Gastroesophageal sphincter (tissue), 4 donors: ENCODE measurements around the gene DCST1. TPM values are rescaled to one million over a fixed set of nuclear protein-coding genes. Genes with fewer than 3 reads are reported as not detected.
A peak's percentile ranks its signal among the peaks of the same experiment; 100 is the strongest.

Experiments used
- ATAC-seq: fragments of 150-250 bp; one replicate; pipeline ENCODE4 v1.9.1; 2016; ENCODE audit warnings: mild to moderate bottlenecking, moderate library complexity
- H3K27ac ChIP-seq, 4 donors: fragments of 200-600 bp; sonication (generic) in 3 of 4; 1 replicate in 3 of 4; 2 replicates in 1 of 4; pipeline ENCODE4 v1.5.1; 2016 to 2019
- H3K27me3 ChIP-seq: fragments of 200-600 bp; sonication (generic); one replicate; pipeline ENCODE4 v1.5.1; 2019
- H3K36me3 ChIP-seq, 2 donors: fragments of 200-600 bp; sonication (generic); one replicate each; pipeline ENCODE4 v1.5.1; 2019; ENCODE audit warnings: control low read depth in 1 of 2
- H3K4me1 ChIP-seq, 3 donors: fragments of 200-600 bp; sonication (generic); 1 replicate in 2 of 3; 2 replicates in 1 of 3; pipeline ENCODE4 v1.5.1; 2016 to 2019; ENCODE audit warnings: control low read depth in 2 of 3
- H3K4me3 ChIP-seq, 2 donors: fragments of 200-600 bp; sonication (generic); one replicate each; pipeline ENCODE4 v1.5.1; 2019; ENCODE audit warnings: mild to moderate bottlenecking in 1 of 2, moderate library complexity in 1 of 2
- H3K9me3 ChIP-seq, 3 donors: fragments of 200-600 bp; sonication (generic); one replicate each; pipeline ENCODE4 v1.5.1; 2017 to 2019; ENCODE audit warnings: control low read depth in 2 of 3
- CTCF ChIP-seq, 4 experiments: fragments of 200-600 bp in 2 of 4; fragments of 450-650 bp in 2 of 4; sonication (generic) in 1 of 4; IDR thresholded peaks; one replicate each; pipeline ENCODE4 v1.5.1; 2017 to 2019; ENCODE audit warnings: antibody characterized with exemption in 4 of 4, mild to moderate bottlenecking in 2 of 4, moderate library complexity in 2 of 4
- EP300 ChIP-seq: sonication (generic); formaldehyde crosslinking; IDR thresholded peaks from one replicate; pipeline ENCODE4 v1.6.1; 2017; ENCODE audit warnings: antibody characterized with exemption, mild to moderate bottlenecking
- POLR2A ChIP-seq, 2 donors: fragments of 450-650 bp; IDR thresholded peaks; one replicate each; pipeline ENCODE4 v1.6.1; 2017; ENCODE audit warnings: antibody characterized with exemption in 2 of 2, mild to moderate bottlenecking in 2 of 2, moderate library complexity in 1 of 2
- POLR2AphosphoS5 ChIP-seq: sonication (generic); formaldehyde crosslinking; IDR thresholded peaks from one replicate; pipeline ENCODE4 v1.6.1; 2017; ENCODE audit warnings: antibody characterized with exemption
- WGBS, 2 donors: methylation state at CpG; one replicate each; pipeline ENCODE4 v1.1.5; 2018; ENCODE audit warnings: low coverage in 1 of 2; 5-methylcytosine and 5-hydroxymethylcytosine counted together
- total RNA-seq, 4 donors: library from RNA; depleted of rRNA; stranded (reverse); fragments of >200 nt; gene quantifications; one replicate each; pipeline ENCODE4 v1.1.0, GENCODE V29; 2016

Gene DCST1
- total RNA-seq, 4 donors from 2014 or later: not detected

DNA sequence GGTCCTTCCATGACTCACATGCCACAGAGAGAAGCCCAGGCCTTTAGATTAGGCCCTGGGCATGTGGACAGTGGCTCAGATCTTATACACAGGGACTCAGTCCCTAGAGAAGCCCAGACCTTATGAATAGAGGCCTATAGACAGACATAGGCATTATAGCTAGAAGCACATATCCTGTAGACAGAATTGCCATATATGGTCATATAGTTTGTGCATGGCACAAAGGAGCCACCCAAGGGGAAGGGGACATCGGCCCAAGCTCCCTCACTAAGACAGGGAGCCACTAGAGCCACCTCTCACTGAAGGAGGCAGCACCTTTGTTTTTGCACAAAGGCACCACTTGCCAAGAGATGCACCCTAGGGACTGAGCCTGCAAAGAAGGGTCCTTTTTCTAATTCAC, 42.7 kb downstream of the DCST1 start:
- Histone ChIP-seq H3K36me3 (no peaks in the 10 kb centered on the region), H3K27ac (no peak overlapping the region), H3K4me3 (no peak overlapping the region), H3K9me3 (no peaks in the 10 kb centered on the region), H3K4me1 (peaks cover 9 to 39% (median 30%) of the 10 kb centered on the region in 3 donors), H3K27me3 (peaks cover 28% of the 10 kb centered on the region)
- TF ChIP-seq POLR2A (IDR thresholded peaks at IDR 0.05) (no peak), CTCF (IDR thresholded peaks at IDR 0.05) (no peak), EP300 (no peak), POLR2AphosphoS5 (no peak)
- 17% methylated on average over 1 of the region's 1 CpG; no CpG with 5 or more reads in 1 of the 2 donors for WGBS, 2 donors
- ATAC-seq: no peak

DNA sequence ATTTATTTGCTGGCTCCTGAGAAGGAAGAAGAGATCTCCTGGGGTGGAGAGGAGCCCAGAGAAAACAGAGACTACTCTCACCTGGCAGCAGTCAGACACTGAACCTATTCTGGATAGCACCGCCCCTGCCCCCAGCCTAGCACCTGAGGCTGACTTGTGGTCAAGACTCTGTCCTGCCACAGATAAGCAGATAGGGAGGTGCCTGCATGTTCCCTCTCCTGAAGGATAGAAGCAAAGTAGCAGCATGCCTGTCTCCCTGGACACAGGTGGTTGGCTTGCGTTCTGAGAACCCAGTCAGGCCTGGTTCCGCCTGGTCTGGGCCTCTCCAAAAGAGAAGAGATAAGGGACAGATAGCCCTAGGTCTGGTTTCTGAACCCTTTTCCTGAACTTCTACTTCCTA, 43.7 kb downstream of the DCST1 start:
- TF ChIP-seq POLR2AphosphoS5 (no peak), EP300 (no peak), CTCF (IDR thresholded peaks at IDR 0.05) (no peak), POLR2A (IDR thresholded peaks at IDR 0.05) (no peak)
- no peaks in the 10 kb centered on the region for H3K9me3 ChIP-seq
- peaks cover 38% of the 10 kb centered on the region for H3K27me3 ChIP-seq
- 83% methylated on average over 2 of the region's 3 CpGs; no CpG with 5 or more reads in 1 of the 2 donors for WGBS, 2 donors
- no peak for ATAC-seq
- H3K4me1 ChIP-seq: peaks cover 11 to 43% (median 40%) of the 10 kb centered on the region in 3 donors
- H3K27ac ChIP-seq: no peak overlapping the region
- no peaks in the 10 kb centered on the region for H3K36me3 ChIP-seq
- no peak overlapping the region for H3K4me3 ChIP-seq

DNA sequence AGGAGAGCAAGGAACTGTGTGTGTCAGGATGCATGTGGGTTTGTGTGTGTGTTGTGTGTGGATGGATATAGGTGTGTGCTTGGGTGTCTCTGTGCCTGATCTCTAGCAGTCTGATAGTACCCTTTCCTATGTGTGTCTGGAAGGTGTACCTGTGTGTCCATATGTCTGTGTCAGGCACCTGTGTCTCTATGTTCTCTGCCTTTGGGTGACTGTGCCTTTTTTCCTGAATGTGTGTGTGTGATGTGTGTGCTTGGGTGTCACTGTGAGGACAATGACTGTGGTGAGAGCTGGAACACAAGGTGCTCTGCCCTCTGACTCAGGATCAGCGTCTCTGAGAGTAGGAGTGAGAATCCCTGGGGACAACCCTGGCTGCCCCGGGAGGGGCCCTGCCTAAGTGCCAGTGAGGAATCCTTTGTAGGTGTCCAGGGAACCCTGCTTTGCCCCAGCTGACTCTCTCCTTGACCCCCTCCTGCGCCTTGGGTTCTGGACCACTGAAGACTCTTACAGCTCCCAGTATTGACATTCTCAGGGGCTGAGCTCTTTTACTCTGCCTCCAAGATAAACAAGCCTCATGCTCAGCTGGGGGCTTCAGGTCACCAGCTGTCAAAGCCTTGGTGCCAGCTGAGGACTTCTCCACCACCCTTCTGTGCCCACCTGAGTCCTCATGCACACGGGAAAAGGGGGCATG, 44.3 kb downstream of the DCST1 start:
- 66% methylated on average over 4 of the region's 4 CpGs; no CpG with 5 or more reads in 1 of the 2 donors for WGBS, 2 donors
- Histone ChIP-seq H3K27ac (no peak overlapping the region), H3K4me3 (no peak overlapping the region), H3K27me3 (peaks cover 44% of the 10 kb centered on the region), H3K9me3 (no peaks in the 10 kb centered on the region), H3K36me3 (no peaks in the 10 kb centered on the region), H3K4me1 (peaks cover 11 to 49% (median 43%) of the 10 kb centered on the region in 3 donors)
- no peak for ATAC-seq
- TF ChIP-seq POLR2A (IDR thresholded peaks at IDR 0.05) (no peak), CTCF (IDR thresholded peaks at IDR 0.05) (no peak), POLR2AphosphoS5 (no peak), EP300 (no peak)

GRCh38 chr1:155078469-155079209, 45.0 kb downstream of the DCST1 start, which contains the start of gene EFNA3:
EFNA3 (plus strand) TSS chr1:155078837; CDS start chr1:155078942, 105 bp downstream.
- Histone ChIP-seq H3K27me3 (peaks cover 51% of the 10 kb centered on the region), H3K9me3 (no peaks in the 10 kb centered on the region), H3K36me3 (no peaks in the 10 kb centered on the region), H3K4me1 (peaks cover 11 to 51% (median 43%) of the 10 kb centered on the region in 3 donors), H3K27ac (peak within 1 kb of the TSS in 1 of 4 donors; percentile 37), H3K4me3 (peak within 1 kb of the TSS; percentile 21 to 52)
- 0 to 17% methylated on average over 1 to 5 of the region's 59 CpGs for WGBS, 2 donors
- TF ChIP-seq POLR2AphosphoS5 (no peak), CTCF (IDR thresholded peaks at IDR 0.05) (peak in 2 of 4 experiments; percentile 10)
- ATAC-seq: peak; percentile 75
